LNCAP (cell line): Measurements from ENCODE around the gene MAJIN.

Source experiments
- CTCF ChIP-seq: fragments of 450-650 bp; IDR thresholded peaks from 2 replicates; pipeline ENCODE4 v1.5.1; 2017; ENCODE audit warnings: mild to moderate bottlenecking

The MAJIN gene

DNA sequence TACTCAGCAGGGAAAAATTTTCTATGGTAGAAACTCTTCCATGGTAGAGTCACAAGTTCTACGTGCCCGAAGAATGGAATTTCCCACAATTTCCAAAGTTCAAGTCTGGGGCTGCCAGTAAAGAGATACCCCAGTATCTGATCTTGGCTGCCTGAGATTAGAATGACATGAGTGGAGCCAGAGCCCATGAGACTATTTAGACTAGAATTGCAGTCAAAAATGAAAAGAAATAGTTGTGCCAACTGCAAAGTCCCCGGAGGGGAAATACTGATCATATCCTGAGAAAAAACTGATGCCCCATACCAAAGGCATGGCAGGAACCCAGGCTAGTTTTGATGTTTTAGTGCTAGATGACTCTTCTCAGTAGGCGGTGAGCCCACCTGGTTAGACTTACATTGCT is 11.2 kb downstream of the MAJIN start:
- no peak for TF ChIP-seq CTCF

DNA sequence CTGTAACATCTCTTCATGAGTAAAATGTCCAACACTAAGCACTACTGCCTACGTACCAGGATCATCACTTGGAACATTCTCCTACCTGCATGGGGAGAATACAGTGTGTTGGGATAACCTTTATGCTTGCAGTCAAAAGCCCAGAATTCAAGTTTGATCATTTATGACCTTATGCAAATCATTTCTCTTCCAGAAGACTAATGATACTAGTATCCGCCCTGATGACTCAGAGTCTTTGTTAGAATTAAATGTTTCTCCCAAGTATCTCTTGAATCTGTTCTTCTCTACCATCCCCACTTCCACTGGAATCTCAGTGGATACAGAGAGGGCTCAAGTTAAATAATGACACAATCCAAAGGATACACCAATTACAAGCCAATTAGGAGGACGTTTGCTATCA is 12.4 kb downstream of the MAJIN start:
- no peak for TF ChIP-seq CTCF

GRCh38 chr11:64954201-64954600 is 17.7 kb downstream of the MAJIN start:
- no peak for TF ChIP-seq CTCF

DNA sequence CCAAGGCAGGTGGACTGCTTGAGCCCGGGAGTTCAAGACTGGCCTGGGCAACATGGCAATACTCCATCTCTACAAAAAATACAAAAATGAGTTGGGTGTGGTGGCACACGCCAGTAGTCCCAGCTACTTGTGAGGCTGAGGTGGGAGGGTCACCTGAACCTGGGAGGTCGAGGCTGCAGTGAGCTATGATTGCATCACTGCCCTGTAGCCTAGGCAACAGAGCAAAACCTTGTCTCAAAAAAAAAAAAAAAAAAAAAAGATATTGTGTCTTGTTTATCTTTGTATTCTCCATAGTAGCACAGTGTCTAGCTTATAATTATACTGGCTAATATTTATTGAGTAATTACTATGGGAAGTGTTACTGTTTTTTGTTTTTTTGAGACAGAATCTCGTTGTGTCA is 20.4 kb downstream of the MAJIN start:
- no peak for TF ChIP-seq CTCF

DNA sequence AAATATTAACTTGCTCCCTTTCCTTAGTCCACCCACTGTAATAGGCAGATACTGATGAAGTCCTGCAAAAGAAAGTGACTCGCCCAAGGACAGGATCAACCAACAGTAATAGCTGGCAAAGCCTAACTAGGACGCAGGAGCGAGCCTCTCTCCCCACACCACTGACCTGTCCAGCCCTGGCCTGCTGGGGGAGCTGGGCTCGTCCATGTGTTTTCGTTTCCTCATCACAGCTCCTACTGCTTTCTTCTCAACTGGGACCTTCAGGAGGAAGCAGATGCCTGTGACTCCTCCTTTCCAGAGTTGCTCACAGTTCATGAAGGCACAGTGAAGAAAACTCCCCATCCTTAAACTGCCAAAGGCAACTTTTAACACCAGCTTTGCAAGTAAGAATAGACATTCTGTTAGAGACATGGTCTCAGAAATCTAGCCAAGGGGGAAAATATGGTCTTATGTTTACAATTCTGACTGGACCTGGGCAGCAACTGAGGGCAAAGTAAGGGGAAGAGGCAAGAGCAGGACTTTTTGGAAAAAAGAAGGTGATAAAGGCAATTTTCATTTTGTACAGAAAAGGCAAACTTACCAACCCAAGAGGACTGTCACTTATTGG is 24.6 kb downstream of the MAJIN start:
- no peak for TF ChIP-seq CTCF

DNA sequence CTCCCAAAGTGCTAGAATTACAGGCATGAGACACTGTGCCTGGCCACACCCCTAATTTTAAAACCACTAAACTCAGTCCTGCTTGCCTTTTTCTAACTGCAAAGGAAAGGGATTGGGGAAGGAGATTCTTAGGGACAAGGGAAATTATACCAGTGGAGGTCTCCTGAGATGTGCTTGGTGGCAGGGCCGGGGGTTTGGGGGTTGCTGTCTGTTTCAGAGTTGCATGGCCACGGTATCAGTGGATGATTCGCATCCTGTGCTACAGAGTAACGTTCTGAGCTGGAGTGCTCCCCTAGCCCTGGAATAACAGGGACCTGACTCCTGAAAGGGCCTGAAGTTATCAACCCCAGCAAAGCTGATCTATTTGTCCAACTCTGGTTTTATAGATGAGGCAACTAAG is 35.4 kb downstream of the MAJIN start:
- no peak for TF ChIP-seq CTCF

DNA sequence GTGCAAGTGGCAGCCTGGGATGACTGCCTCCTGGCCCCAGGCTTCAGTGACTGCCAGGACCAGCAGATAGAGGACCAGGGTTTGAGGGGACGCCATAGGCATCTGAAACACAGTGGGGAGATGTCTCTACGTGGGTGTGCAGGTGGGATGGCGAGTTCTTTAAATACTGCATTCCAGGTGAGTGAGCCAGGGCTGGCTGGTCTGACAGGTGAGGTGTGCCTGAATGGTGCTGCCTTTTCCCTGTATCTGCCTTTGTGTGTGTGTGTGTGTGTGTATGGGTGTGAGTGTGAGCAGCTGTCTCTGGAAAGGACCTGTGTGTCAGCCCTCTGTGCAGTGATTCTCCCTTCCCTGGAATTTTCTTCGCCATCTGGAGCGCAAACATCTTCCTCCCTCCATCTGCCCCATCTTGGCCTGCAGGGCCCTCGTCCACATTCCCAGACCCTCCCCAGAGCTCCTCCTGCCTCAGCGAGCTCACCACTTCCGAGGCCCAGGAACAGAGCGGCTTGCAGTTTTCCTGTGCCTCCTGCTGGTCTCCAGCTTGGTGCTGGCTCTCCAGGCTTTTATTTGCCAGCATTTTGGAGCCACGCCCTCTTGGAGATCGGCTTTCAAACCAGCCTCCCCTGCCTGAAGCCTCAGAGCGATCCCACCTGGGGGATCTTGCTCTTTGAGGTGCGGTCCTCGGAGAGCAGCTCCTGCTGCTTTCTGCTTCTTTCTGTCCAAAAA is 36.4 kb downstream of the MAJIN start, which contains the start of gene GPHA2:
Gene GPHA2 (minus strand): TSS at position 535 of the 723 bp plus-strand sequence. CDS start 433 bp downstream, at position 102.
- TF ChIP-seq CTCF, result no peak
